HCT116 (cell line): ENCODE results near the gene CDHR3. TPM values are rescaled to one million over a fixed set of nuclear protein-coding genes. Genes with fewer than 3 reads are reported as not detected.

ENCODE experiments used
- ATAC-seq: fragments of 200-7000 bp; cut with Tn5 transposase; 2 replicates; pipeline ENCODE4 v1.9.1; 2020; ENCODE audit warnings: mild to moderate bottlenecking, moderate library complexity
- Bru-seq: library from RNA; stranded (reverse); fragments of 400-500 nt; gene quantifications from one replicate; lab custom pipeline; 2021; lab: Mats Ljungman, UMichigan
- BruChase-seq, 2 experiments: library from RNA; stranded (reverse); fragments of 400-500 nt; gene quantifications; one replicate each; lab custom pipeline; 2021; lab: Mats Ljungman, UMichigan
- BruUV-seq: library from RNA; stranded (reverse); fragments of 400-500 nt; replicated peaks from 2 replicates; lab custom pipeline; 2021; lab: Mats Ljungman, UMichigan
- CTCF ChIA-PET: fragments of 300-600 bp; sonication (Branson Sonifier 250); formaldehyde crosslinking; loops from one replicate; lab custom pipeline; 2021; ENCODE audit warnings: antibody characterized with exemption; lab: Charles Lee
- POLR2A ChIA-PET: fragments of 300-600, 350-600 bp; sonication (Branson Sonifier 250); formaldehyde crosslinking; loops from one replicate; lab custom pipeline; 2021; ENCODE audit warnings: antibody characterized with exemption; lab: Charles Lee
- RAD21 ChIA-PET, 2 experiments: fragments of 300-600 bp; sonication (Branson Sonifier 250); formaldehyde crosslinking; loops; one replicate each; lab custom pipeline; 2023; ENCODE audit warnings: low total read pairs in 2 of 2; ENCODE audit not compliant: uncharacterized antibody in 2 of 2, unreplicated experiment in 2 of 2, low non-redundant PET in 1 of 2; lab: Charles Lee
- DNase-seq: peaks from one replicate; pipeline ENCODE4 v3.0.0-alpha.2; 2010; ENCODE audit warnings: low read depth, low spot score
- H2AFZ ChIP-seq: fragments of 200-600 bp; shearing (Covaris generic), sonication (generic); 2 replicates; pipeline ENCODE4 v1.6.1; 2017; ENCODE audit warnings: low read depth, mixed run types, mixed read lengths, antibody characterized with exemption, low read length; ENCODE audit not compliant: poor library complexity, severe bottlenecking
- H3K27ac ChIP-seq: 2 replicates; pipeline ENCODE4 v1.5.1; 2012; ENCODE audit warnings: low read depth, low read length
- H3K27me3 ChIP-seq: fragments of 200-600 bp; sonication (generic); 2 replicates; pipeline ENCODE4 v1.6.1; 2016; ENCODE audit warnings: mixed run types, low read length, mixed read lengths; ENCODE audit not compliant: insufficient read depth
- H3K36me3 ChIP-seq, 2 experiments: fragments of 200-500 bp in 1 of 2; fragments of 200-600 bp in 1 of 2; sonication (Bioruptor generic) in 1 of 2; sonication (generic) in 1 of 2; 2 replicates each; pipeline versions ENCODE4 v1.5.1 to v1.6.1; 2014 to 2016; ENCODE audit warnings: low read length in 2 of 2, inconsistent platforms in 1 of 2, mixed read lengths in 1 of 2, mixed run types in 1 of 2; ENCODE audit not compliant: insufficient read depth in 2 of 2, control insufficient read depth in 1 of 2
- H3K4me1 ChIP-seq, 2 experiments: fragments of 200-600 bp in 1 of 2; sonication (generic) in 1 of 2; 2 replicates each; pipeline versions ENCODE4 v1.5.1 to v1.6.1; 2012 to 2017; ENCODE audit warnings: low read length in 2 of 2, inconsistent platforms in 1 of 2, mild to moderate bottlenecking in 1 of 2, mixed read lengths in 1 of 2, mixed run types in 1 of 2, moderate library complexity in 1 of 2; ENCODE audit not compliant: insufficient read depth in 2 of 2, control insufficient read depth in 1 of 2
- H3K4me2 ChIP-seq: fragments of 200-600 bp; sonication (generic); 2 replicates; pipeline ENCODE4 v1.6.1; 2017; ENCODE audit warnings: mixed run types, low read length, mixed read lengths
- H3K4me3 ChIP-seq, 2 experiments: fragments of 200-600 bp in 1 of 2; sonication (generic) in 1 of 2; replicated peaks in 1 of 2; 2 replicates each; pipeline ENCODE4 v1.5.1; 2011 to 2016; ENCODE audit warnings: low read length in 2 of 2, control low read depth in 1 of 2, low read depth in 1 of 2, mild to moderate bottlenecking in 1 of 2, mixed read lengths in 1 of 2, mixed run types in 1 of 2
- H3K79me2 ChIP-seq: fragments of 200-600 bp; sonication (generic); 2 replicates; pipeline ENCODE4 v1.6.1; 2017; ENCODE audit warnings: mild to moderate bottlenecking, mixed run types, low read length, moderate library complexity, mixed read lengths; ENCODE audit not compliant: insufficient read depth
- H3K9ac ChIP-seq: fragments of 200-600 bp; sonication (generic); 2 replicates; pipeline ENCODE4 v1.6.1; 2016; ENCODE audit warnings: low read length, mixed read lengths
- H3K9me2 ChIP-seq: fragments of 200-600 bp; sonication (generic), shearing (Covaris generic); 2 replicates; pipeline ENCODE4 v1.6.1; 2017; ENCODE audit warnings: mixed run types, mild to moderate bottlenecking, moderate library complexity; ENCODE audit not compliant: insufficient read depth
- H3K9me3 ChIP-seq, 2 experiments: fragments of 200-500 bp in 1 of 2; fragments of 200-600 bp in 1 of 2; sonication (Bioruptor generic) in 1 of 2; sonication (generic) in 1 of 2; 2 replicates each; pipeline ENCODE4 v1.6.1; 2014 to 2017; ENCODE audit warnings: low read length in 2 of 2, mixed read lengths in 2 of 2, inconsistent platforms in 1 of 2, low read depth in 1 of 2, mild to moderate bottlenecking in 1 of 2, mixed run types in 1 of 2, moderate library complexity in 1 of 2; ENCODE audit not compliant: control insufficient read depth in 1 of 2, insufficient read depth in 1 of 2
- H4K20me1 ChIP-seq: fragments of 200-600 bp; sonication (generic), shearing (Covaris generic); 2 replicates; pipeline ENCODE4 v1.6.1; 2017; ENCODE audit warnings: mixed run types, mild to moderate bottlenecking, moderate library complexity; ENCODE audit not compliant: insufficient read depth
- CEBPB ChIP-seq: IDR thresholded peaks from 2 replicates; pipeline ENCODE4 v1.6.1; 2012; ENCODE audit warnings: low read depth
- ELF1 ChIP-seq: IDR thresholded peaks from 2 replicates; pipeline ENCODE4 v1.6.1; 2012; ENCODE audit warnings: low read depth, borderline replicate concordance
- EZH2 ChIP-seq: fragments of 200-600 bp; sonication (generic); IDR thresholded peaks from 2 replicates; pipeline ENCODE4 v1.6.1; 2017; ENCODE audit warnings: antibody characterized with exemption, mixed run types
- EZH2phosphoT487 ChIP-seq: fragments of 200-600 bp; IDR thresholded peaks from 2 replicates; pipeline ENCODE4 v1.6.1; 2018; ENCODE audit warnings: antibody characterized with exemption, borderline replicate concordance
- POLR2A ChIP-seq: IDR thresholded peaks from 2 replicates; pipeline ENCODE4 v1.7.0; 2011; ENCODE audit warnings: borderline replicate concordance; ENCODE audit not compliant: insufficient read depth, insufficient read length; ENCODE audit errors: extremely low read depth
- POLR2AphosphoS5 ChIP-seq: IDR thresholded peaks from 2 replicates; pipeline ENCODE4 v1.6.1; 2011; ENCODE audit warnings: mild to moderate bottlenecking, low read depth, low read length, moderate library complexity
- RAD21 ChIP-seq: IDR thresholded peaks from 2 replicates; pipeline ENCODE4 v1.6.1; 2012; ENCODE audit warnings: low read depth, mild to moderate bottlenecking
- SP1 ChIP-seq: IDR thresholded peaks from 2 replicates; pipeline ENCODE4 v1.6.1; 2012; ENCODE audit warnings: low read depth
- SRF ChIP-seq: IDR thresholded peaks from 2 replicates; pipeline ENCODE4 v1.6.1; 2012; ENCODE audit warnings: low read depth
- TCF7L2 ChIP-seq: IDR thresholded peaks from 2 replicates; pipeline ENCODE4 v1.7.0; 2011; ENCODE audit warnings: borderline replicate concordance, inconsistent platforms; ENCODE audit not compliant: insufficient read depth, insufficient read length; ENCODE audit errors: extremely low read depth
- YY1 ChIP-seq: IDR thresholded peaks from 2 replicates; pipeline ENCODE4 v1.6.1; 2011; ENCODE audit warnings: low read length, low read depth, moderate library complexity, mild to moderate bottlenecking; ENCODE audit not compliant: insufficient replicate concordance; ENCODE audit errors: extremely low read depth
- ZFX ChIP-seq: fragments of 450-650 bp; IDR thresholded peaks from 2 replicates; pipeline ENCODE4 v1.6.1; 2017
- ZNF274 ChIP-seq: fragments of 200-500 bp; sonication (Bioruptor generic); IDR thresholded peaks from 2 replicates; pipeline ENCODE4 v1.6.1; 2014; ENCODE audit warnings: mild to moderate bottlenecking, low read depth, low read length, inconsistent platforms
- intact Hi-C: fragments of 100-400 bp; cut with micrococcal nuclease; formaldehyde crosslinking; loops from 2 replicates; pipeline ENCODE4 v1.10.0; 2022
- long read RNA-seq: library from polyadenylated mRNA; unstranded; transcript quantifications from one replicate; pipeline ENCODE4 v2.0.0, GENCODE V29; 2021; ENCODE audit not compliant: unreplicated experiment
- polyA plus RNA-seq: library from polyadenylated mRNA; unstranded; fragments of >200 nt; gene quantifications from 2 replicates; pipeline ENCODE4 v1.2.1, GENCODE V29; 2012; ENCODE audit warnings: missing spikeins
- total RNA-seq: library from RNA; stranded (reverse); gene quantifications from one replicate; pipeline ENCODE4 v1.2.1, GENCODE V29; 2021; ENCODE audit not compliant: unreplicated experiment
- TF ChIP-seq, protein P1 (sequence below): IDR thresholded peaks from 2 replicates; pipeline ENCODE4 v1.6.1; 2011; ENCODE audit warnings: mild to moderate bottlenecking, low read length, moderate library complexity; ENCODE audit not compliant: insufficient replicate concordance; ENCODE audit errors: extremely low read depth
- TF ChIP-seq, protein P2 (sequence below): IDR thresholded peaks from 2 replicates; pipeline ENCODE4 v1.6.1; 2012
- TF ChIP-seq, protein P3 (sequence below): IDR thresholded peaks from 2 replicates; pipeline ENCODE4 v1.6.1; 2012; ENCODE audit warnings: low read depth
- TF ChIP-seq, protein P4 (sequence below): IDR thresholded peaks from 2 replicates; pipeline ENCODE4 v1.6.1; 2012

The CDHR3 gene, protein sequence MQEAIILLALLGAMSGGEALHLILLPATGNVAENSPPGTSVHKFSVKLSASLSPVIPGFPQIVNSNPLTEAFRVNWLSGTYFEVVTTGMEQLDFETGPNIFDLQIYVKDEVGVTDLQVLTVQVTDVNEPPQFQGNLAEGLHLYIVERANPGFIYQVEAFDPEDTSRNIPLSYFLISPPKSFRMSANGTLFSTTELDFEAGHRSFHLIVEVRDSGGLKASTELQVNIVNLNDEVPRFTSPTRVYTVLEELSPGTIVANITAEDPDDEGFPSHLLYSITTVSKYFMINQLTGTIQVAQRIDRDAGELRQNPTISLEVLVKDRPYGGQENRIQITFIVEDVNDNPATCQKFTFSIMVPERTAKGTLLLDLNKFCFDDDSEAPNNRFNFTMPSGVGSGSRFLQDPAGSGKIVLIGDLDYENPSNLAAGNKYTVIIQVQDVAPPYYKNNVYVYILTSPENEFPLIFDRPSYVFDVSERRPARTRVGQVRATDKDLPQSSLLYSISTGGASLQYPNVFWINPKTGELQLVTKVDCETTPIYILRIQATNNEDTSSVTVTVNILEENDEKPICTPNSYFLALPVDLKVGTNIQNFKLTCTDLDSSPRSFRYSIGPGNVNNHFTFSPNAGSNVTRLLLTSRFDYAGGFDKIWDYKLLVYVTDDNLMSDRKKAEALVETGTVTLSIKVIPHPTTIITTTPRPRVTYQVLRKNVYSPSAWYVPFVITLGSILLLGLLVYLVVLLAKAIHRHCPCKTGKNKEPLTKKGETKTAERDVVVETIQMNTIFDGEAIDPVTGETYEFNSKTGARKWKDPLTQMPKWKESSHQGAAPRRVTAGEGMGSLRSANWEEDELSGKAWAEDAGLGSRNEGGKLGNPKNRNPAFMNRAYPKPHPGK
- total RNA-seq: 5.5 TPM
- polyA plus RNA-seq: 3.0 and 3.8 TPM in 2 replicates
- Bru-seq, nascent RNA: percentile 25 among the genes with signal in this experiment
- BruChase-seq, experiment 1, labeled RNA remaining after a 6-hour chase: percentile 41 among the genes with signal in this experiment
- BruChase-seq, experiment 2, labeled RNA remaining after a 2-hour chase: percentile 43 among the genes with signal in this experiment
- long read RNA-seq, partial matches to known transcripts: 2 of 12 reads
- long read RNA-seq, other reads (novel, unspliced or antisense): 9 of 12 reads

DNA sequence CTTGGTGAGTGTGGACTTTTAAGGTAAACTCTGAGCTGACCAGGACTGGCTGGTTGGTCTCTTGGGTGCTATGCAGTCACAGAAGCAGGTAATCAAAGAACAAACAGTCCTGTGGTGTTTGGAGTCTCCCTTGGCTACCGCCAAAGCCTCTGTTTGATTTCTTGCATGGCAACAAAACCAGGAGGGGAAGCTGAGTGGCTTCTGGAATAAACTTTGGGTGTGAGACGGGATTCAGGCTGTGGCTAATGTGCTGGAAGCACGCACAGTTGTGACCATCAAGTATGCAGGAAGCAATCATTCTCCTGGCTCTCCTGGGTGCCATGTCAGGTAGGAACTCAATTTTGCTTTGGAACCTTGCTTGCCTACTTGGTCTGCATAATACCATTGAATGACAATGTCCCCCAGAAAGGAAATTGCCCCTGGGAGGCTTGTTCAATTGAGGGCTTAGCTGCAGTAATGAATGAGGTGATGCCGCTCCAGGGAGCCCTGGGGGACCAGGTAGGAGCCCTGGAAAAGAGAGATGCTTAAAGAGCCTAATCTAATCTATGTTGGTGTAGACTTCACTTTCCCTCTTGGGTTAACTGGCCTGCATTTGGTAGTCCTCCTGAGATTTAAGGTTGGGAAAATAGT lies at the start of gene CDHR3:
Gene CDHR3, plus strand, starts transcription at position 227 of the 630 bp plus-strand sequence. Its CDS starts 55 bp downstream, at position 282.
- DNase-seq: no peak
- POLR2A ChIA-PET: no interaction called here
- Histone ChIP-seq H3K4me2 (no peak within 1 kb of the TSS), H3K9ac (no peak within 1 kb of the TSS), H4K20me1 (no peaks in the 10 kb centered on the region), H3K36me3 (no peaks in the 10 kb centered on the region), H3K79me2 (no peaks in the 10 kb centered on the region), H3K9me3 (no peaks in the 10 kb centered on the region), H3K27ac (no peak within 1 kb of the TSS), H2AFZ (no peak within 1 kb of the TSS), H3K27me3 (no peaks in the 10 kb centered on the region; the same call in 1 of the 2 replicates), H3K4me1 (no peaks in the 10 kb centered on the region), H3K9me2 (no peaks in the 10 kb centered on the region), H3K4me3 (no peak within 1 kb of the TSS)
- BruUV-seq: no TSS peak
- CTCF ChIA-PET: no interaction called here
- no peak for ATAC-seq
- intact Hi-C loops: no loop called here
- RAD21 ChIA-PET: no interaction called here
- no peak for TF ChIP-seq POLR2AphosphoS5
- TF ChIP-seq, protein P1, sequence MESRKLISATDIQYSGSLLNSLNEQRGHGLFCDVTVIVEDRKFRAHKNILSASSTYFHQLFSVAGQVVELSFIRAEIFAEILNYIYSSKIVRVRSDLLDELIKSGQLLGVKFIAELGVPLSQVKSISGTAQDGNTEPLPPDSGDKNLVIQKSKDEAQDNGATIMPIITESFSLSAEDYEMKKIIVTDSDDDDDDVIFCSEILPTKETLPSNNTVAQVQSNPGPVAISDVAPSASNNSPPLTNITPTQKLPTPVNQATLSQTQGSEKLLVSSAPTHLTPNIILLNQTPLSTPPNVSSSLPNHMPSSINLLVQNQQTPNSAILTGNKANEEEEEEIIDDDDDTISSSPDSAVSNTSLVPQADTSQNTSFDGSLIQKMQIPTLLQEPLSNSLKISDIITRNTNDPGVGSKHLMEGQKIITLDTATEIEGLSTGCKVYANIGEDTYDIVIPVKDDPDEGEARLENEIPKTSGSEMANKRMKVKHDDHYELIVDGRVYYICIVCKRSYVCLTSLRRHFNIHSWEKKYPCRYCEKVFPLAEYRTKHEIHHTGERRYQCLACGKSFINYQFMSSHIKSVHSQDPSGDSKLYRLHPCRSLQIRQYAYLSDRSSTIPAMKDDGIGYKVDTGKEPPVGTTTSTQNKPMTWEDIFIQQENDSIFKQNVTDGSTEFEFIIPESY: no peak
- no peak for TF ChIP-seq ZFX
- no peak for TF ChIP-seq ELF1
- no peak for TF ChIP-seq RAD21
- TF ChIP-seq SRF: no peak
- TF ChIP-seq, protein P2, sequence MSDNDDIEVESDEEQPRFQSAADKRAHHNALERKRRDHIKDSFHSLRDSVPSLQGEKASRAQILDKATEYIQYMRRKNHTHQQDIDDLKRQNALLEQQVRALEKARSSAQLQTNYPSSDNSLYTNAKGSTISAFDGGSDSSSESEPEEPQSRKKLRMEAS: no peak
- no peak for TF ChIP-seq SP1
- TF ChIP-seq TCF7L2: no peak
- TF ChIP-seq, protein P3, sequence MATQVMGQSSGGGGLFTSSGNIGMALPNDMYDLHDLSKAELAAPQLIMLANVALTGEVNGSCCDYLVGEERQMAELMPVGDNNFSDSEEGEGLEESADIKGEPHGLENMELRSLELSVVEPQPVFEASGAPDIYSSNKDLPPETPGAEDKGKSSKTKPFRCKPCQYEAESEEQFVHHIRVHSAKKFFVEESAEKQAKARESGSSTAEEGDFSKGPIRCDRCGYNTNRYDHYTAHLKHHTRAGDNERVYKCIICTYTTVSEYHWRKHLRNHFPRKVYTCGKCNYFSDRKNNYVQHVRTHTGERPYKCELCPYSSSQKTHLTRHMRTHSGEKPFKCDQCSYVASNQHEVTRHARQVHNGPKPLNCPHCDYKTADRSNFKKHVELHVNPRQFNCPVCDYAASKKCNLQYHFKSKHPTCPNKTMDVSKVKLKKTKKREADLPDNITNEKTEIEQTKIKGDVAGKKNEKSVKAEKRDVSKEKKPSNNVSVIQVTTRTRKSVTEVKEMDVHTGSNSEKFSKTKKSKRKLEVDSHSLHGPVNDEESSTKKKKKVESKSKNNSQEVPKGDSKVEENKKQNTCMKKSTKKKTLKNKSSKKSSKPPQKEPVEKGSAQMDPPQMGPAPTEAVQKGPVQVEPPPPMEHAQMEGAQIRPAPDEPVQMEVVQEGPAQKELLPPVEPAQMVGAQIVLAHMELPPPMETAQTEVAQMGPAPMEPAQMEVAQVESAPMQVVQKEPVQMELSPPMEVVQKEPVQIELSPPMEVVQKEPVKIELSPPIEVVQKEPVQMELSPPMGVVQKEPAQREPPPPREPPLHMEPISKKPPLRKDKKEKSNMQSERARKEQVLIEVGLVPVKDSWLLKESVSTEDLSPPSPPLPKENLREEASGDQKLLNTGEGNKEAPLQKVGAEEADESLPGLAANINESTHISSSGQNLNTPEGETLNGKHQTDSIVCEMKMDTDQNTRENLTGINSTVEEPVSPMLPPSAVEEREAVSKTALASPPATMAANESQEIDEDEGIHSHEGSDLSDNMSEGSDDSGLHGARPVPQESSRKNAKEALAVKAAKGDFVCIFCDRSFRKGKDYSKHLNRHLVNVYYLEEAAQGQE: no peak
- no peak for TF ChIP-seq POLR2A
- TF ChIP-seq CEBPB: no peak
- TF ChIP-seq EZH2: no peak
- TF ChIP-seq, protein P4, sequence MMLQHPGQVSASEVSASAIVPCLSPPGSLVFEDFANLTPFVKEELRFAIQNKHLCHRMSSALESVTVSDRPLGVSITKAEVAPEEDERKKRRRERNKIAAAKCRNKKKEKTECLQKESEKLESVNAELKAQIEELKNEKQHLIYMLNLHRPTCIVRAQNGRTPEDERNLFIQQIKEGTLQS: no peak
- no peak for TF ChIP-seq ZNF274
- no peak for TF ChIP-seq EZH2phosphoT487
- no peak for TF ChIP-seq YY1
